Mammary microvascular endothelial cell (primary cell): ENCODE measurements around the gene AP1M2. TPM values are rescaled to one million over a fixed set of nuclear protein-coding genes. Genes with fewer than 3 reads are reported as not detected.

ENCODE experiments used
- total RNA-seq: library from RNA; depleted of rRNA; stranded (reverse); fragments of >200 nt; gene quantifications from 2 replicates; pipeline ENCODE4 v1.2.3, GENCODE V29; 2015

Gene AP1M2
- not detected in 2 replicates for total RNA-seq

DNA sequence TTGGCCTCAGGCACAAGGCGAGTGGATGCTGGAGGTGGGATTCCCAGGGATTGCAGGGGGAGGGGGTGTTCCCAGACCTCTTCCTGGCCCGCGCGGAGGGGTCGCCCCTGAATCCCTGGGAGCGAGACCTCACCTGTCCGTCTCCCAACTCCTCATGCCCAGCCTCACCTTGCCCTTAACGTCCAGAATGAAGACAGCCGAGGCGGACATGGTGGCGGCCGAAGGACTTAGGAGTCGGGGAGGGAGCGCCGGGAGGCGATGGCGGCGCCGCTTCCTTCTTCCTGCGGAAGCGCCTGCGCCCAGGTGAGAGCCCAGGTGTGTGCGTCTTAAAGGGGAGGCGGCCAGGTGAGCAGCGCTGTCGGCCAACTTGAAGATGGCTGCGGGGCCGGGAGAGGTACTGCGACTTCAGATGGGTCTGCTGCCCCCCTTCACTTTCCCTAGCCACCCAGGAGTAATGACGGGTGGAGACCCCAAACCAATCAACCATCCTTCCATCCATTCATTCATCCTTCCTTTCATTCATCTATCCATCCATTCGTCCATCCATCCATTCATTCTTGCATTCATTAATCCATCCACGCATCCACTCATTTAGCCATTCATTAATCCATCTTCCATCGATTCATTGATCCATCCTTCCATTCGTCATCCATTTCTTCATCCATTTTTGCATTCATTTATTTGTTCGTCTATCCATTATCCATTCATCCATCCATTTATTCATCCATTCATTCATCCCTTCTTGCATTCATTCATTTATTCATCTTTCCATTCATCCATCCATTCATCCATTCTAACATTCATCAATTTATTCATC, at the start of gene AP1M2:
Gene AP1M2 (minus strand): TSS at position 291 of the 817 bp plus-strand sequence. CDS start 81 bp downstream, at position 210.

DNA sequence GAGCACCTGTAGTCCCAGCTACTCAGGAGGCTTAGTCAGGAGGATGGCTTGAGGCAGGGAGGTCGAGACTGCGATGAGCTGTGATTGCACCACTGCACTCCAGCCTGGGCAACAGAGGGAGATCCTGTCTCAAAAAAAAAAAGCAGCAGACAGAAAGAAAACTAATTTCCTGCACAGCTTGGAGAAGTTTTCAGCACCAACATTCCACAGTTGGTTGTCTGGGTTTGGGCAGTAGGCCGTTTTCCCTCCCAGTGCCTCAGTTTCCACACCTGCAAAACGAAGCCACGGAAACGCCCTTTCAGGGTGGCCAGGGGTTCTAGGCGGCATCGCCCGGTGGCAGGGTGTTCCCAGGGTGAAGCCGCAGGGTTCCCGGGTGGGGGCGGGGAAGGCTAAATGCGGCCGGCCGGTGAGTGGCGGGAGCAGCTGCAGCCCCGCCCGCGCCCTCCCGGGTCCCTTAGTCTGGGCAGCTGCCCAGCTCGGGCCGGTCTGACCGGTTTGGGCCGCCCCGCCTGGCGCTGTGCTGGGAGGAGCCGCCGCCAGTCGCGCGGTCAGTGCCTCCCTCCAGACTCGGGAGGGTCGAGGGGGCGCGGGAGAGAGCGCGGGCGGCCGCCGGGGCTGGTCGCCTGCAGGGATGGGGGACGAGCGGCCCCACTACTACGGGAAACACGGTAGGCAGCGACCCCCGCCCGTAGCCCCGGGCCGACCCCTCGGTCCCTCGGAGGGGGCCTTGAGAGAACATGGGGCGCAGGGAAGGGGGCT, 38.1 kb upstream of the AP1M2 start, which contains the start of gene SLC44A2:
Gene SLC44A2 (plus strand): TSS at position 551 of the 759 bp plus-strand sequence. CDS start 81 bp downstream, at position 632.

DNA sequence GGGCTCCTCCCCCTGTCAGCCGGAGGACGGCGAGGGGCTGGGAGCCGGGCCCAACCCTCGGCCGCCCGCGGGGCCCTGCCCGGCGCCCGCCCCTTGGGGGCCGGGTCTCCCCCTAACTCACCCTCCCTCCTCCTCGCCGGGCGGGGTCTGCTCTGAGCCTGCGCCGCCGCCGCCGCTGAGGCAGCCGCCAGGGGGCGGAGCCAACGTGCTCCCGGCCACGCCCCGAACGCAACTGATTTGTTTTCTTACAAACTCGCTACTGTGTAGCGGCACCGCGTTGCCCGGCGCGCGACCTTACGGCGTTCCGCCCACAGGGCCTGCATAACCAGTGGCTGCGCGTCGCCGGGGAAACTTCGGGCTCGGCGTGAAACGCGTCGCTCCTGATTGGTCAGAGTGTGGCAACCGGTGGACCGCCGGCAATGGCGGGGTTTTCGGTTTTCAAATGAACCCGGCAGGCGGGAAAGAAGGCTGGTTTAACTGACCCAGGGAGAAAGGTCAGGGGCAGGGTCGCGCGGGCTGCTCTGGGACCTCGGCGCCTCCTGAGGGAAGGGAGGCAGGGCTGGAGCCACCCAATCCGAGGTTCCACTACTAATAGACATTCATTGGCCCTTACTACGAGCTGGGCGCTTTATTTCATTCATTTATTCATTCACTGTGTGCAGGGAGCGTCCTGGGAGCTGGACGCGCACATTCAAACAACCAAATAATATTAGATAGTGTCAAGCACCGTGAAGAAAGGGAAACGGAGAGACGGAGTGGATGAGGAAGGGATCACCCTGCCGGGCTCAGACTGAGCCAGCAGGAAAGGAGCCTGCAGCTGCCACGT, 18.1 kb downstream of the AP1M2 start, which contains the start of gene CDKN2D:
Gene CDKN2D (minus strand): TSS at position 154 of the 826 bp plus-strand sequence. CDS start 326 bp downstream, outside the sequence.

DNA sequence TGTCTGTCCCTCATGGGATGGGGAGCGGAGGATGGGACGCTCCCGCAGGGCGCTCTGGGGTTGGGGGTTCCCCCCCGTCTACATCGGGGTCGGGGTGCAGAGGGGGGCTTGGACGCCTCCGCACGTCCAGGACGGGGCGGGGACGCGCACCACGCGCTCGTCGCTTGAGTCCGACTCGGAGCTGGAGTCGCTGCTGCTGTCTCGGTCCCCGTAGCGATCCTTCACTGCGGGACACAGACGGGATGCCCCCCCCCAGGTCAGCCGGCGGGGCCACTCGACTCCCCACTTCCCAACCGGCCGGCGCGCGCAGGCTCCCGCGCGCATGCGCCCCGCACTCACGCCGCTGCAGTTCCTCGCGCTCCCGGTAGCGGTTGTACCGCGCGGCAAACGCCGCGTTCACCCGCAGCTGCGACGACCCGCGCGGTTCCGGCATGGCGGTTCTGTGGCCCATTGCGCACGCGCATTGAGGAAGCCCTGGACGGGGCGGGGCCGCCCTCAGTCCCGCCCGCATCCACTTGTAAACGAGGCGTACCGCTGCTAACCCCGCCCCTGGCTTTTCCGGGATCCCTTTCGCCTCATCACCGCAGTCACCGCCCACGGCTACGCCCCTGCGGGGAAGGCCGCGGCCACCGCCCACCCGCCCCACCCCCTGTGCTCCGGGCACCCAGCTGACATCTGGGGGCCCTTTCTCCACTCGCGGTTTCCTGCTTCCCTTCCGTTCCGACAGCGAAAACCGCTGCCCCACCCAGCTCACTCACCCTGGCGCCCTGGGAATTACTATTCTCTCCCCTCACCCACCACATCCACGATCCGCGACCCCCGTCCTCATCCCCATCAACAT, 21.3 kb downstream of the AP1M2 start, which contains the start of gene KRI1:
Gene KRI1 (minus strand): TSS at position 444 of the 841 bp plus-strand sequence. CDS start 11 bp downstream, at position 433.

DNA sequence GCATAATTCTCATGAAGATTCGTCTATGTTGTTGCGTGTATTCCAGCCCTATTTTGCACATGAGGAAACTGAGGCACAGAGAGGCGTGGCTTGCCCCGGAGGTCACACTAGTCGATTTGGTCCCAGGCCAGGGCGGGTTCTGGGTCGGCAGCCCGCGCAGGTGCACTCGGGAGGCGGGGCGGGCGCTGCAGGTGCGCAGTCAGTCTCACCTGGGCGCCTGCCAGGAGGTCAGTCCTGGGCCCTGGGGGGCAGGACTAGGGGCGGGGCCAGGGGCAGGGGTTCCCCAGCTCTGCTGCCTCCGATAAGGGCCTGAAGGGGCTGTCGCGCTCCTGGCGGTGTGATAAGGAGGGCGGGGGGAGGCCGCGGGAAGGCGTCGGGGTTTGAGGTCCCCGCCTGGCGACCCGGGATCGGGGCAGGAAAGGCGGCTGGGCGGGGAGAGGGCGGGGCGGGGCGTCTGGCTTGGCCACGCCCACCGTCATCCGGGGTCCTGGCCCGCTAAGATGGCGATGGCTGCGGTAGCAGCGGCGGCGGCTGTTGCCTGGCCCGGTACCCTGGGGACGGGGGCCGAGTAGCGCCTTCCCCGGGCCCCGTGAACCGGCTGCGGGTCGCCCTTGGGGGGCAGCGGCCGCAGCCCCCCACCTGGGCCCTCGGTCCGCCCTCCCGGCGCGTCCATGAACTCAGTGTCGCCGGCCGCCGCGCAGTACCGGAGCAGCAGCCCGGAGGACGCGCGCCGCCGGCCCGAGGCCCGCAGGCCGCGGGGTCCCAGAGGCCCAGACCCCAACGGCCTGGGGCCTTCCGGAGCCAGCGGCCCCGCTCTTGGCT, 43.5 kb downstream of the AP1M2 start, which contains the start of gene ATG4D:
Gene ATG4D (plus strand): TSS at position 485 of the 822 bp plus-strand sequence. CDS start 187 bp downstream, at position 672.

Other genes starting within 250 kb of the AP1M2 start
- gene ICAM3, start 247.7 kb downstream of the AP1M2 start, total RNA-seq: 7.7 and 9.4 TPM in 2 replicates
- 120 and 124 TPM in 2 replicates for gene TYK2, start 206.7 kb downstream of the AP1M2 start, total RNA-seq
- 343 and 390 TPM in 2 replicates for gene CDC37, start 183.8 kb downstream of the AP1M2 start, total RNA-seq
- gene PDE4A, start 166.8 kb downstream of the AP1M2 start, total RNA-seq: 2.2 and 4.8 TPM in 2 replicates
- 83.8 and 86.8 TPM in 2 replicates for gene KEAP1, start 84.0 kb downstream of the AP1M2 start, total RNA-seq
- not detected in 2 replicates for gene S1PR5, start 69.9 kb downstream of the AP1M2 start, total RNA-seq
- gene ATG4D, start 43.4 kb downstream of the AP1M2 start, total RNA-seq: 24.6 and 28.9 TPM in 2 replicates
- gene KRI1, start 21.3 kb downstream of the AP1M2 start, total RNA-seq: 11.3 and 13.4 TPM in 2 replicates
- 5.5 and 7.5 TPM in 2 replicates for gene CDKN2D, start 18.3 kb downstream of the AP1M2 start, total RNA-seq
- 64.2 and 75.7 TPM in 2 replicates for gene SLC44A2, start 38.2 kb upstream of the AP1M2 start, total RNA-seq
- 127 and 147 TPM in 2 replicates for gene ILF3, start 67.0 kb upstream of the AP1M2 start, total RNA-seq
- 30.8 and 34.3 TPM in 2 replicates for gene QTRT1, start 114.1 kb upstream of the AP1M2 start, total RNA-seq
- 89.7 and 107 TPM in 2 replicates for gene DNM2, start 130.8 kb upstream of the AP1M2 start, total RNA-seq
- gene TMED1, start 248.9 kb upstream of the AP1M2 start, total RNA-seq: 52.4 and 64.0 TPM in 2 replicates